Left lung (tissue), 10 donors: ENCODE measurements around the gene IGSF23. TPM values are rescaled to one million over a fixed set of nuclear protein-coding genes. Genes with fewer than 3 reads are reported as not detected.
"Not testable (repeated sequence)": the region's sequence is repeated elsewhere in the genome, so short reads cannot be mapped to it uniquely, and the experiment has no call there.

Source experiments
- ATAC-seq: fragments of 200-7000 bp; cut with Tn5 transposase; one replicate; pipeline ENCODE4 v1.9.1; 2020; ENCODE audit warnings: moderate library complexity
- DNase-seq, 4 donors: peaks; one replicate each; pipeline ENCODE4 v3.0.0-alpha.2; 2013 to 2020
- H3K27ac ChIP-seq, 2 donors: fragments of 200-600 bp; sonication (generic) in 1 of 2; one replicate each; pipeline versions ENCODE4 v1.5.0 to v1.8.0; 2020 to 2021
- H3K27me3 ChIP-seq, 2 donors: fragments of 200-600 bp; sonication (generic) in 1 of 2; one replicate each; pipeline versions ENCODE4 v1.5.0 to v1.8.0; 2020 to 2021
- H3K36me3 ChIP-seq, 2 donors: fragments of 200-600 bp; sonication (generic) in 1 of 2; one replicate each; pipeline versions ENCODE4 v1.5.0 to v1.8.0; 2020 to 2021
- H3K4me1 ChIP-seq, 2 donors: fragments of 200-600 bp; one replicate each; pipeline ENCODE4 v1.8.0; 2021
- H3K4me3 ChIP-seq, 2 donors: fragments of 200-600 bp; sonication (generic) in 1 of 2; one replicate each; pipeline versions ENCODE4 v1.5.0 to v1.8.0; 2020 to 2021; ENCODE audit warnings: mild to moderate bottlenecking in 1 of 2
- H3K9me3 ChIP-seq, 2 donors: fragments of 200-600 bp; sonication (generic) in 1 of 2; one replicate each; pipeline versions ENCODE4 v1.5.0 to v1.8.0; 2020 to 2021
- intact Hi-C, 2 donors: fragments of 100-400 bp; cut with DNase I; formaldehyde crosslinking; loops; one replicate each; pipeline versions ENCODE4 v1.11.2 to v1.14.2; 2022
- polyA plus RNA-seq, 6 donors: library from polyadenylated mRNA; unstranded; fragments of 120-200 nt; gene quantifications; one replicate each; pipeline ENCODE4 v1.2.1, GENCODE V29; 2013; ENCODE audit not compliant: insufficient read length in 6 of 6
- total RNA-seq, 2 donors: library from RNA; stranded (reverse); fragmentation: NEBNext Ultra II Directional; extraction: Animal tissue kit (Norgen Biotek cat#: 25700); gene quantifications; one replicate each; pipeline ENCODE4 v1.2.1, GENCODE V29; 2021
- TF ChIP-seq, protein P1 (sequence below), 2 donors: fragments of 200-600 bp; sonication (generic) in 1 of 2; IDR thresholded peaks; one replicate each; pipeline versions ENCODE4 v1.5.0 to v1.8.0; 2021; ENCODE audit warnings: antibody characterized with exemption in 2 of 2
- donor health status: DM: no; HTN: yes; CAD: no.
- donor health status: DM: no; HTN: no; CAD: no.

The IGSF23 gene
- total and polyA plus RNA-seq, 8 donors = 0.17 to 0.18 TPM; not detected in 6

GRCh38 chr19:44620667-44621066 is 7.3 kb downstream of the IGSF23 start:
- DNase-seq = no peak

GRCh38 chr19:44621367-44621766 is 8.0 kb downstream of the IGSF23 start:
- peaks cover 0 to 23% of the 10 kb centered on the region in 2 donors for H3K4me1 ChIP-seq
- H3K27ac ChIP-seq = no peak overlapping the region
- no peaks in the 10 kb centered on the region for H3K9me3 ChIP-seq
- TF ChIP-seq, protein P1, sequence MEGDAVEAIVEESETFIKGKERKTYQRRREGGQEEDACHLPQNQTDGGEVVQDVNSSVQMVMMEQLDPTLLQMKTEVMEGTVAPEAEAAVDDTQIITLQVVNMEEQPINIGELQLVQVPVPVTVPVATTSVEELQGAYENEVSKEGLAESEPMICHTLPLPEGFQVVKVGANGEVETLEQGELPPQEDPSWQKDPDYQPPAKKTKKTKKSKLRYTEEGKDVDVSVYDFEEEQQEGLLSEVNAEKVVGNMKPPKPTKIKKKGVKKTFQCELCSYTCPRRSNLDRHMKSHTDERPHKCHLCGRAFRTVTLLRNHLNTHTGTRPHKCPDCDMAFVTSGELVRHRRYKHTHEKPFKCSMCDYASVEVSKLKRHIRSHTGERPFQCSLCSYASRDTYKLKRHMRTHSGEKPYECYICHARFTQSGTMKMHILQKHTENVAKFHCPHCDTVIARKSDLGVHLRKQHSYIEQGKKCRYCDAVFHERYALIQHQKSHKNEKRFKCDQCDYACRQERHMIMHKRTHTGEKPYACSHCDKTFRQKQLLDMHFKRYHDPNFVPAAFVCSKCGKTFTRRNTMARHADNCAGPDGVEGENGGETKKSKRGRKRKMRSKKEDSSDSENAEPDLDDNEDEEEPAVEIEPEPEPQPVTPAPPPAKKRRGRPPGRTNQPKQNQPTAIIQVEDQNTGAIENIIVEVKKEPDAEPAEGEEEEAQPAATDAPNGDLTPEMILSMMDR (IDR thresholded peaks at IDR 0.05) = no peak
- H3K4me3 ChIP-seq = no peak overlapping the region
- intact Hi-C loops = no loop called here
- no peaks in the 10 kb centered on the region for H3K36me3 ChIP-seq
- DNase-seq (no peak), ATAC-seq (no peak)
- no peaks in the 10 kb centered on the region for H3K27me3 ChIP-seq

More at GRCh38 chr19:44620667-44621066, 7.3 kb downstream of the IGSF23 start:
- no peaks in the 10 kb centered on the region for H3K9me3 ChIP-seq
- no peaks in the 10 kb centered on the region for H3K27me3 ChIP-seq
- no peak overlapping the region for H3K4me3 ChIP-seq
- no peak overlapping the region for H3K27ac ChIP-seq
- no peaks in the 10 kb centered on the region for H3K36me3 ChIP-seq
- TF ChIP-seq, protein P1 (IDR thresholded peaks at IDR 0.05) = no peak
- peaks cover 0 to 30% of the 10 kb centered on the region in 2 donors for H3K4me1 ChIP-seq
- no peak for ATAC-seq
- intact Hi-C loops = no loop called here

DNA sequence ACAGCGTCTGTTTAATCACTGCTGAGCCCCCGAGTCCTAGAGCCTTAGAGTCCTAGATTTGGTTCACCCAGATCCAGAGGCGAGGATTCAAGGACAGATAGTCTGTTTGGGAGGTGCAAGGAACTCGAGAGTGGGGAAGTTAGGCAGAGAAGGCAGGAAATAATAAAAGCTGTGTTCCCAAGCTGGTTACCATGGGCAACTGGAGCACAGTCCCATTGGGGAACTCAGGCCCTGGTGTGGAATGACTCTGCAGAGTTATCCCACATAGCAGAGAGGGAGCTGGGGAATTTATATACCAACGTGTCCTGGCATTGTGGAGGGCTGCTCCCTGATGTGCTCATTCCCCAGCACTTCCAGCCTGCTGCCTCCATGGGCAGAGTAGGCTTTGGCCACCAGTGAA is 9.7 kb downstream of the IGSF23 start:
- TF ChIP-seq, protein P1 (IDR thresholded peaks at IDR 0.05) = no peak
- intact Hi-C loops = no loop called here
- Histone ChIP-seq H3K27me3 (no peaks in the 10 kb centered on the region), H3K36me3 (no peaks in the 10 kb centered on the region), H3K4me3 (no peak overlapping the region), H3K9me3 (no peaks in the 10 kb centered on the region), H3K4me1 (peaks cover 0 to 18% of the 10 kb centered on the region in 2 donors), H3K27ac (no peak overlapping the region)
- no peak for DNase-seq
- ATAC-seq = peak; percentile 67

- Histone ChIP-seq H3K27ac (no peak overlapping the region), H3K4me1 (peaks cover 0 to 18% of the 10 kb centered on the region in 2 donors), H3K4me3 (no peak overlapping the region), H3K27me3 (no peaks in the 10 kb centered on the region), H3K36me3 (peaks cover 0 to under 1% of the 10 kb centered on the region in 2 donors), H3K9me3 (no peaks in the 10 kb centered on the region)
- TF ChIP-seq, protein P1 (IDR thresholded peaks at IDR 0.05) = no peak
- intact Hi-C loops = no loop called here
- no peak for ATAC-seq
- DNase-seq = no peak
Observed at GRCh38 chr19:44623626-44624025, 10.3 kb downstream of the IGSF23 start.

DNA sequence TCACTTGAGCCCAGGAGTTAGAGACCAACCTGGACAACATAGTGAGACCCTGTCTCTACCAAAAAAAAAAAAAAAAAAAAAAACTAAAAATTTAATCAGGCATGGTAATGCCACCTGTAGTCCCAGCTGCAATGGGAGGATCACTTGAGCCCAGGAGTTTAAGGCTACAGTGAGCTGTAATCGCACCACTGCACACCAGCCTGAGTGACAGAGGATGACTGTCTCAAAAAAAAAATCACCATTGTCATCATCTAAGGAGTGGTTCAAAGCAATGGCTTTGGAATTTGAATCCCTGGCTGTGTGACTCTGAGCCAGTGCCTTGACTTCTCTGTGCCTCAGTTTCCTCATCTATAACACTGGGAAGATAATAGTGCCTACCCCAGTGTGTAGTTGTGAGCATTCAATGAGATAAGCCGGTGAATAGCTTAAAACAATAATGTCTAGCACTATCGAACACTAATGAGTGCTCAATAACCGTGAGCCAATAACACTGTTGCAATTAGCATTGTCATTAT is 11.5 kb downstream of the IGSF23 start:
- Histone ChIP-seq H3K9me3 (no peaks in the 10 kb centered on the region), H3K27ac (no peak overlapping the region), H3K4me1 (peaks cover 0 to 18% of the 10 kb centered on the region in 2 donors), H3K4me3 (no peak overlapping the region), H3K27me3 (no peaks in the 10 kb centered on the region), H3K36me3 (peaks cover 0 to 3% of the 10 kb centered on the region in 2 donors)
- ATAC-seq = no peak
- intact Hi-C loops = no loop called here
- no peak for DNase-seq
- TF ChIP-seq, protein P1 (IDR thresholded peaks at IDR 0.05) = no peak

GRCh38 chr19:44625637-44626036 is 12.3 kb downstream of the IGSF23 start:
- peaks cover 0 to 18% of the 10 kb centered on the region in 2 donors for H3K4me1 ChIP-seq
- H3K4me3 ChIP-seq, H3K36me3 ChIP-seq, intact Hi-C loops, H3K9me3 ChIP-seq, ATAC-seq, H3K27ac ChIP-seq, H3K27me3 ChIP-seq, DNase-seq: not testable (repeated sequence)
